Natural killer cell treated with Interleukin-12 subunit alpha and Interleukin-12 subunit beta and Interleukin-15 and Interleukin-18, amount 100 ng/mL, for 72 hours (primary cell): ENCODE measurements around the gene HEMK1. TPM values are rescaled to one million over a fixed set of nuclear protein-coding genes. Genes with fewer than 3 reads are reported as not detected.

Experiments used
- ATAC-seq, 2 donors: fragments of 150-1000 bp; cut with Tn5 transposase in 1 of 2; sonication (Bioruptor Pico), chemical (Tn5 transposase) in 1 of 2; 2 replicates each; pipeline ENCODE4 v1.10.0; 2021
- DNase-seq: peaks from one replicate; pipeline ENCODE4 v3.0.0; 2022; ENCODE audit warnings: low spot score
- H3K27ac Mint-ChIP-seq, 2 donors: 1 replicate in 1 of 2; 2 replicates in 1 of 2; pipeline ENCODE4 v1.8.0; 2022; ENCODE audit warnings: mixed read lengths in 2 of 2, mild to moderate bottlenecking in 1 of 2, moderate library complexity in 1 of 2
- H3K27me3 Mint-ChIP-seq, 2 donors: 1 replicate in 1 of 2; 2 replicates in 1 of 2; pipeline ENCODE4 v1.8.0; 2022; ENCODE audit warnings: mixed read lengths in 2 of 2
- H3K36me3 Mint-ChIP-seq: one replicate; pipeline ENCODE4 v1.8.0; 2022; ENCODE audit warnings: mixed read lengths
- H3K4me1 Mint-ChIP-seq, 2 donors: 1 replicate in 1 of 2; 2 replicates in 1 of 2; pipeline ENCODE4 v1.8.0; 2022; ENCODE audit warnings: low read depth in 2 of 2, mixed read lengths in 2 of 2, mild to moderate bottlenecking in 1 of 2
- H3K4me3 Mint-ChIP-seq: one replicate; pipeline ENCODE4 v1.8.0; 2022; ENCODE audit warnings: mixed read lengths
- H3K9me3 Mint-ChIP-seq: 2 replicates; pipeline ENCODE4 v1.8.0; 2022; ENCODE audit warnings: mixed read lengths
- total RNA-seq, 2 donors: library from RNA; stranded (reverse); gene quantifications; one replicate each; pipeline ENCODE4 v1.2.3, GENCODE V29; 2022

HEMK1 gene
- total RNA-seq, 2 donors from 2014 or later, result 31.5 to 48.4 TPM

- no peaks in the 10 kb centered on the region for H3K27me3 Mint-ChIP-seq
- H3K4me1 Mint-ChIP-seq, result peaks cover 0 to 11% of the 10 kb centered on the region in 2 donors
- ATAC-seq (peak; percentile 81 to 92), DNase-seq (peak; percentile 71)
- H3K27ac Mint-ChIP-seq, result peak overlapping the region in 1 of 2 donors; percentile 64
- no peaks in the 10 kb centered on the region for H3K9me3 Mint-ChIP-seq
- H3K4me3 Mint-ChIP-seq, result no peak overlapping the region
- H3K36me3 Mint-ChIP-seq, result no peaks in the 10 kb centered on the region
These were observed 14.8 kb upstream of the HEMK1 start for GRCh38 chr3:50554553-50554952.

- Mint-ChIP-seq H3K27ac (no peak overlapping the region), H3K27me3 (no peaks in the 10 kb centered on the region), H3K36me3 (no peaks in the 10 kb centered on the region), H3K4me3 (no peak overlapping the region), H3K9me3 (no peaks in the 10 kb centered on the region), H3K4me1 (peaks cover 0 to 11% of the 10 kb centered on the region in 2 donors)
- no peak for ATAC-seq
- DNase-seq, result no peak
These were observed 12.2 kb upstream of the HEMK1 start for GRCh38 chr3:50557106-50557505.

GRCh38 chr3:50557915-50558314 is 11.4 kb upstream of the HEMK1 start:
- Mint-ChIP-seq H3K27me3 (no peaks in the 10 kb centered on the region), H3K36me3 (no peaks in the 10 kb centered on the region), H3K4me3 (no peak overlapping the region), H3K9me3 (no peaks in the 10 kb centered on the region), H3K4me1 (peaks cover 0 to 11% of the 10 kb centered on the region in 2 donors), H3K27ac (no peak overlapping the region)
- ATAC-seq (no peak), DNase-seq (no peak)

- H3K36me3 Mint-ChIP-seq, result no peaks in the 10 kb centered on the region
- no peaks in the 10 kb centered on the region for H3K27me3 Mint-ChIP-seq
- H3K27ac Mint-ChIP-seq, result no peak overlapping the region
- H3K9me3 Mint-ChIP-seq, result no peaks in the 10 kb centered on the region
- H3K4me3 Mint-ChIP-seq, result no peak overlapping the region
- H3K4me1 Mint-ChIP-seq, result peaks cover 0 to 6% of the 10 kb centered on the region in 2 donors
- DNase-seq (no peak), ATAC-seq (no peak)
These were observed 9.6 kb upstream of the HEMK1 start for GRCh38 chr3:50559702-50560101.

GRCh38 chr3:50562861-50563260 is 6.5 kb upstream of the HEMK1 start:
- no peaks in the 10 kb centered on the region for H3K9me3 Mint-ChIP-seq
- DNase-seq, result no peak
- H3K27ac Mint-ChIP-seq, result no peak overlapping the region
- peaks cover 8 to 10% of the 10 kb centered on the region in 2 donors for H3K4me1 Mint-ChIP-seq
- no peak overlapping the region for H3K4me3 Mint-ChIP-seq
- no peak for ATAC-seq
- H3K36me3 Mint-ChIP-seq, result no peaks in the 10 kb centered on the region
- no peaks in the 10 kb centered on the region for H3K27me3 Mint-ChIP-seq

GRCh38 chr3:50563867-50564266 is 5.5 kb upstream of the HEMK1 start:
- H3K27ac Mint-ChIP-seq, result no peak overlapping the region
- H3K4me3 Mint-ChIP-seq, result no peak overlapping the region
- DNase-seq (no peak), ATAC-seq (no peak)
- no peaks in the 10 kb centered on the region for H3K9me3 Mint-ChIP-seq
- no peaks in the 10 kb centered on the region for H3K27me3 Mint-ChIP-seq
- H3K36me3 Mint-ChIP-seq, result no peaks in the 10 kb centered on the region
- H3K4me1 Mint-ChIP-seq, result peaks cover 11 to 13% of the 10 kb centered on the region in 2 donors

- H3K9me3 Mint-ChIP-seq, result no peaks in the 10 kb centered on the region
- H3K36me3 Mint-ChIP-seq, result no peaks in the 10 kb centered on the region
- peak overlapping the region in 1 of 2 donors; percentile 8 for H3K27ac Mint-ChIP-seq
- DNase-seq (no peak), ATAC-seq (no peak)
- H3K4me3 Mint-ChIP-seq, result no peak overlapping the region
- H3K27me3 Mint-ChIP-seq, result no peaks in the 10 kb centered on the region
- peaks cover 11 to 13% of the 10 kb centered on the region in 2 donors for H3K4me1 Mint-ChIP-seq
These were observed 5.0 kb upstream of the HEMK1 start for GRCh38 chr3:50564321-50564720.

GRCh38 chr3:50567011-50567385 is 2.3 kb upstream of the HEMK1 start:
- H3K36me3 Mint-ChIP-seq, result no peaks in the 10 kb centered on the region
- peaks cover 27 to 32% of the 10 kb centered on the region in 2 donors for H3K4me1 Mint-ChIP-seq
- peak overlapping the region; percentile 48 for H3K4me3 Mint-ChIP-seq
- H3K27me3 Mint-ChIP-seq, result no peaks in the 10 kb centered on the region
- DNase-seq, result no peak
- no peak overlapping the region for H3K27ac Mint-ChIP-seq
- H3K9me3 Mint-ChIP-seq, result no peaks in the 10 kb centered on the region
- no peak for ATAC-seq

- H3K4me1 Mint-ChIP-seq, result peaks cover 32 to 38% of the 10 kb centered on the region in 2 donors
- H3K36me3 Mint-ChIP-seq, result no peaks in the 10 kb centered on the region
- peak; percentile 89 to 91 for ATAC-seq
These were observed 1.7 kb upstream of the HEMK1 start, which contains the start of gene C3orf18 for GRCh38 chr3:50567386-50568167. Gene C3orf18, minus strand, starts transcription at chr3:50567747. Its CDS starts 2,048 bp downstream, at chr3:50565699.

GRCh38 chr3:50570508-50571279 is 1.4 kb downstream of the HEMK1 start:
- Mint-ChIP-seq H3K27me3 (no peaks in the 10 kb centered on the region), H3K36me3 (no peaks in the 10 kb centered on the region), H3K27ac (peak overlapping the region; percentile 86 to 94), H3K4me1 (peaks cover 60 to 66% of the 10 kb centered on the region in 2 donors), H3K4me3 (peak overlapping the region; percentile 92), H3K9me3 (no peaks in the 10 kb centered on the region)
- ATAC-seq (no peak), DNase-seq (no peak)

More at GRCh38 chr3:50567386-50568167, 1.7 kb upstream of the HEMK1 start, which contains the start of gene C3orf18:
- peak within 1 kb of the TSS; percentile 92 for H3K4me3 Mint-ChIP-seq
- peak within 1 kb of the TSS; percentile 86 to 94 for H3K27ac Mint-ChIP-seq
- H3K9me3 Mint-ChIP-seq, result no peaks in the 10 kb centered on the region
- H3K27me3 Mint-ChIP-seq, result no peaks in the 10 kb centered on the region
- DNase-seq, result peak; percentile 98

GRCh38 chr3:50571486-50571885 is 2.2 kb downstream of the HEMK1 start:
- no peak for DNase-seq

GRCh38 chr3:50572158-50572557 is 2.8 kb downstream of the HEMK1 start:
- DNase-seq, result peak; percentile 80
- Mint-ChIP-seq H3K9me3 (no peaks in the 10 kb centered on the region), H3K27me3 (no peaks in the 10 kb centered on the region), H3K4me3 (peak overlapping the region; percentile 77), H3K36me3 (no peaks in the 10 kb centered on the region), H3K27ac (peak overlapping the region; percentile 86 to 91), H3K4me1 (peaks cover 61 to 62% of the 10 kb centered on the region in 2 donors)
- peak; percentile 35 to 46 for ATAC-seq

More at GRCh38 chr3:50571486-50571885, 2.2 kb downstream of the HEMK1 start:
- no peak for ATAC-seq
- Mint-ChIP-seq H3K36me3 (no peaks in the 10 kb centered on the region), H3K27me3 (no peaks in the 10 kb centered on the region), H3K27ac (peak overlapping the region; percentile 86 to 94), H3K9me3 (no peaks in the 10 kb centered on the region), H3K4me3 (peak overlapping the region; percentile 92), H3K4me1 (peaks cover 63% of the 10 kb centered on the region in 2 donors)

- peak overlapping the region; percentile 77 for H3K4me3 Mint-ChIP-seq
- DNase-seq (peak; percentile 66), ATAC-seq (peak; percentile 7 to 13)
- no peaks in the 10 kb centered on the region for H3K36me3 Mint-ChIP-seq
- H3K4me1 Mint-ChIP-seq, result peaks cover 57 to 59% of the 10 kb centered on the region in 2 donors
- H3K9me3 Mint-ChIP-seq, result no peaks in the 10 kb centered on the region
- H3K27me3 Mint-ChIP-seq, result no peaks in the 10 kb centered on the region
- H3K27ac Mint-ChIP-seq, result peak overlapping the region; percentile 86 to 91
These were observed 3.6 kb downstream of the HEMK1 start for GRCh38 chr3:50572801-50573371.
